Tibial artery (tissue), 4 donors: ENCODE data around the gene NPFFR1.

Source experiments
- DNase-seq, 2 donors: peaks; one replicate each; pipeline ENCODE4 v3.0.0-alpha.2; 2019
- H3K27ac ChIP-seq, 2 donors: fragments of 200-600 bp; sonication (generic) in 1 of 2; 1 replicate in 1 of 2; 2 replicates in 1 of 2; pipeline ENCODE4 v1.5.1; 2018 to 2019; ENCODE audit warnings: mild to moderate bottlenecking in 1 of 2
- H3K27me3 ChIP-seq, 2 donors: fragments of 200-600 bp; sonication (generic) in 1 of 2; one replicate each; pipeline versions ENCODE4 v1.5.1 to v1.6.0; 2016 to 2019
- H3K36me3 ChIP-seq, 3 donors: fragments of 200-600 bp; sonication (generic) in 2 of 3; one replicate each; pipeline ENCODE4 v1.5.1; 2016 to 2019; ENCODE audit warnings: mild to moderate bottlenecking in 2 of 3
- H3K4me1 ChIP-seq, 4 donors: fragments of 200-600 bp; sonication (generic) in 2 of 4; 1 replicate in 3 of 4; 2 replicates in 1 of 4; pipeline ENCODE4 v1.5.1; 2016 to 2019
- H3K4me3 ChIP-seq, 2 donors: fragments of 200-600 bp; sonication (generic) in 1 of 2; 1 replicate in 1 of 2; 2 replicates in 1 of 2; pipeline ENCODE4 v1.5.1; 2018 to 2019; ENCODE audit warnings: mild to moderate bottlenecking in 2 of 2
- H3K9me3 ChIP-seq, 3 donors: fragments of 200-600 bp; sonication (generic) in 1 of 3; one replicate each; pipeline ENCODE4 v1.5.1; 2016 to 2019
- intact Hi-C: fragments of 100-400 bp; cut with DNase I; formaldehyde crosslinking; loops from one replicate; pipeline ENCODE4 v1.15.0; 2023; ENCODE audit warnings: low total_unique reads
- TF ChIP-seq, protein P1 (sequence below), 2 experiments: fragments of 200-600 bp in 1 of 2; fragments of 450-650 bp in 1 of 2; IDR thresholded peaks; one replicate each; pipeline ENCODE4 v1.5.1; 2017 to 2019; ENCODE audit warnings: antibody characterized with exemption in 2 of 2, mild to moderate bottlenecking in 1 of 2, moderate library complexity in 1 of 2

NPFFR1 gene

DNA sequence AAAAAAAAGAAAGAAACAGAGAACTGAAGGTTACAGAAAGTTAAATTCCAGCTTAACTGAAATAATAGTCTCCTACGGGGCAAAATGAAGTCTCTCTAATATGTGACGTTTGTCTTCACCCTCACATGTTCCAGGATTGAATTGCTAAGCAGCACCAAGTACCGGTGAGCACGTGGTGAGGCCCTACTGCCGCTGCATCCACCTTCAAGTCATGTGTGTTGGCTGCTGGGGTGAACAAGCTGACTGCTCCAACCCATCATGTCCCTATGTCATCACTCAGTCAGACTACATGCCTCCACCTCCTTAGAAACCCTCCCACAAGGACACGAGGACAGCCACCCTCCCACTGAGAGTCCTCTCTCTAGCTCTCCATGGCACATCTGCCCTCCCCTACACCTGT is 35.4 kb upstream of the NPFFR1 start:
- Histone ChIP-seq H3K36me3 (no peaks in the 10 kb centered on the region), H3K9me3 (no peaks in the 10 kb centered on the region), H3K27me3 (no peaks in the 10 kb centered on the region), H3K4me1 (peaks cover 0 to 4% (median 0%) of the 10 kb centered on the region in 4 donors), H3K4me3 (no peak overlapping the region), H3K27ac (no peak overlapping the region)
- intact Hi-C loops: no loop called here
- TF ChIP-seq, protein P1, sequence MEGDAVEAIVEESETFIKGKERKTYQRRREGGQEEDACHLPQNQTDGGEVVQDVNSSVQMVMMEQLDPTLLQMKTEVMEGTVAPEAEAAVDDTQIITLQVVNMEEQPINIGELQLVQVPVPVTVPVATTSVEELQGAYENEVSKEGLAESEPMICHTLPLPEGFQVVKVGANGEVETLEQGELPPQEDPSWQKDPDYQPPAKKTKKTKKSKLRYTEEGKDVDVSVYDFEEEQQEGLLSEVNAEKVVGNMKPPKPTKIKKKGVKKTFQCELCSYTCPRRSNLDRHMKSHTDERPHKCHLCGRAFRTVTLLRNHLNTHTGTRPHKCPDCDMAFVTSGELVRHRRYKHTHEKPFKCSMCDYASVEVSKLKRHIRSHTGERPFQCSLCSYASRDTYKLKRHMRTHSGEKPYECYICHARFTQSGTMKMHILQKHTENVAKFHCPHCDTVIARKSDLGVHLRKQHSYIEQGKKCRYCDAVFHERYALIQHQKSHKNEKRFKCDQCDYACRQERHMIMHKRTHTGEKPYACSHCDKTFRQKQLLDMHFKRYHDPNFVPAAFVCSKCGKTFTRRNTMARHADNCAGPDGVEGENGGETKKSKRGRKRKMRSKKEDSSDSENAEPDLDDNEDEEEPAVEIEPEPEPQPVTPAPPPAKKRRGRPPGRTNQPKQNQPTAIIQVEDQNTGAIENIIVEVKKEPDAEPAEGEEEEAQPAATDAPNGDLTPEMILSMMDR (IDR thresholded peaks at IDR 0.05): no peak
- DNase-seq: no peak

DNA sequence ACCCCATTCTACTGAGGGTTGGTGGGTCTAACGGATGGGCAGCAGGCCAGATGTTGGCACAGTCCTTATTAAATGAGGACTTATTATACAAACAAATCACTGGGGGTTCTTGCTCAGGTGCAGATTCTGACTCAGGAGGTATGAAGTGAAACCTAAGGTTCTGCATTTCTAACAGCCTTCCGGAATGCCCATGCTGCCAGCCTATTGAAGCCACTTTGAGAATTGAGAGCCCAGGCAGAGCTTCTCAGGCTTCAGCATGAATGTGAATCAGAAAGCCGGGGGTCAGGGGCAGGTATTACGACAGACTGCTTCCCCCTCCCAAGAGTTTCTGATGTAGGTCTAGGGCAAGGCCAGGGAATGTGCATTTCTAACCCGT is 34.1 kb upstream of the NPFFR1 start:
- H3K4me1 ChIP-seq: peaks cover 0 to 4% (median 0%) of the 10 kb centered on the region in 4 donors
- TF ChIP-seq, protein P1 (IDR thresholded peaks at IDR 0.05): no peak
- DNase-seq: no peak
- no peaks in the 10 kb centered on the region for H3K9me3 ChIP-seq
- no peak overlapping the region for H3K4me3 ChIP-seq
- no peak overlapping the region for H3K27ac ChIP-seq
- no peaks in the 10 kb centered on the region for H3K36me3 ChIP-seq
- H3K27me3 ChIP-seq: no peaks in the 10 kb centered on the region
- intact Hi-C loops: no loop called here

DNA sequence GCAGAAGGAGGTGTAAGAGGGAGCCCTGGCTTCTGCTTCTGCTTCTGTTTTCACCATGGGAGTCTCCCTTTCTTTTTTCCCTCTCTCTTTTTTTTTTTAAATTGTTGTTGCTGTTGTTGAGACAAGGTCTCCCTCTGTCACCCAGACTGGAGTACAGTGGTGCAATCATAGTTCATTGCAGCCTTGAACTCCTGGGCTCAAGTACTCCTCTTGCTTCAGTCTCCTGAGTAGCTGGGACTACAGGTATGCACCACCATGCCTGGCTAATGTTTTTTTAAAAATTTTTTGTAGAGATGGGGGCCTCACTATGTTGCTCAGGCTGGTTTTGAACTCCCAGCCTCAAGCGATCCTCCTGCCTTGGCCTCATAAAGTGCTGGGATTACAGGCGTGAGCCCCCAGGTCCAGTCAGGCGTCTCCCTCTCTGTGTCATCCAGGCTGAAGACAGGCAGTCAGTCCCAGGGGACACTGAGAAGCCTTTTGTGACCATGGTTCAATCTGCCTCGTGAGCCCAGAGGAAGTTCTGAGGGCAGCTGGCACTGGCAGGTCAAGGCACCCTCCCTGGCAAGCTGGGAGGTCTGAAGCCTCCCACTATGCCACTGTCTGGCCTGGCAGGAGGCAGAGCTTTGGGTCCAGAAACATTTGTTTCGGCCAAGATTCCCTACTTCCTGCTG is 33.6 kb upstream of the NPFFR1 start:
- peaks cover 0 to 4% (median 0%) of the 10 kb centered on the region in 4 donors for H3K4me1 ChIP-seq
- no peak overlapping the region for H3K27ac ChIP-seq
- no peak overlapping the region for H3K4me3 ChIP-seq
- DNase-seq: no peak
- no peaks in the 10 kb centered on the region for H3K9me3 ChIP-seq
- TF ChIP-seq, protein P1 (IDR thresholded peaks at IDR 0.05): no peak
- no peaks in the 10 kb centered on the region for H3K36me3 ChIP-seq
- intact Hi-C loops: no loop called here
- H3K27me3 ChIP-seq: no peaks in the 10 kb centered on the region

DNA sequence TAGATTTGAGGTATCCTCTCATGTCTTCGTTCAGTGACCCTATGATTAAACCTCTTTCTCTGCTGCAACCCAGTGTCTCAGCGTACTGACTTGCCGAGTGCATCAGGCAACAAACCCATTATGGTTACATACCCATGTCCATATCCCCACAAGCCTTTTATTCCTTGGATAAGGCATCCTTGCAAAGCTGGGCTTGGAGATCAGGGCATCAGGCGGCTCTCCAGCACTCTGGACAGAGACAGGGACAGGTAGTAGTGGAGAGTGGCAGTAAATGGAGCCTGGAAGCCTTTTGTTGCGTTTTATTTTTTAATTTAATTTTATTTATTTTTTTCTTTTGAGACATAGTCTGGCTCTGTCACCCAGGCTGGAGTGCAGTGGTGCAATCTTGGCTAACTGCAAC is 32.0 kb upstream of the NPFFR1 start:
- no peaks in the 10 kb centered on the region for H3K9me3 ChIP-seq
- no peaks in the 10 kb centered on the region for H3K27me3 ChIP-seq
- TF ChIP-seq, protein P1 (IDR thresholded peaks at IDR 0.05): no peak
- peaks cover 0 to 4% (median 0%) of the 10 kb centered on the region in 4 donors for H3K4me1 ChIP-seq
- H3K4me3 ChIP-seq: no peak overlapping the region
- intact Hi-C loops: no loop called here
- H3K27ac ChIP-seq: no peak overlapping the region
- DNase-seq: no peak
- H3K36me3 ChIP-seq: no peaks in the 10 kb centered on the region

DNA sequence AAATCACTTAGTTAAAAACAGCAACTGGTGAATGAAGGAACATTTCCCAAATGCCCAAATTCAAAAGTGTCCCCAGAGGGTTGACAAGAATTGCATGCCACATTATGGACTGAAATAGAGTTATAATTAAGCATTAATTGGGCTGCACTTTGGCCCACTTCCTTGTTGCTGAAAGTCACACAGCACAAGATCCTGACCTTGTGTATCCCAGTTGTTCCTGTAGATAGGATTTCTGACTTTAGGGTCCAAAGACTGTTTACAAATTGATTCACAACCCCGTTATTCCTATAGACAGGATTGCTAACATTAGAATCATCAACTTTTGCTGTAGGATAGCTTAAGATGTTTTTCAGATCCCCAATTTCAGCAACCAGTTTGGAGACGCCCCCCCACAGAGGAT is 31.5 kb upstream of the NPFFR1 start:
- H3K9me3 ChIP-seq: no peaks in the 10 kb centered on the region
- DNase-seq: no peak
- no peaks in the 10 kb centered on the region for H3K36me3 ChIP-seq
- H3K4me1 ChIP-seq: no peaks in the 10 kb centered on the region
- H3K4me3 ChIP-seq: no peak overlapping the region
- H3K27me3 ChIP-seq: no peaks in the 10 kb centered on the region
- TF ChIP-seq, protein P1 (IDR thresholded peaks at IDR 0.05): no peak
- intact Hi-C loops: no loop called here
- no peak overlapping the region for H3K27ac ChIP-seq

DNA sequence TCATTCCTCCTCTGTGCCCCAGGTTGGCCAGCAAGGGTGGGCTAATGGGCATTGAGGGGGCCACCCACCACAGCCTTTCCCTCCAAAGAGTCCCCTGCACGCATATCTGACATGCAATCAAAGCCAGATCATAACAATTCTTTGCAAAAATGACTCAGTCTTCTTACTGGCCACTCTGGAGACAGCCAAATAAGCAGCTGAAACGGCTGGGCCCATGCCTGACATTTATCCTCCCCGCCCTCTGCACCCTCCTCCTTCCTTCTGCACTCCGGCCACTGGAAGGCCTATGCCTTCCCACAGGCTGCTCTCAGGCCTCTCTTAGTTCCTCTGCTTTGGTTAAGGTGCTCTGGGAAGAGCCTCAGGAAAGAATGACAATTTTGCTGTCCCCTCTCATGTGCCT is 29.2 kb upstream of the NPFFR1 start:
- H3K27me3 ChIP-seq: no peaks in the 10 kb centered on the region
- H3K36me3 ChIP-seq: no peaks in the 10 kb centered on the region
- H3K9me3 ChIP-seq: no peaks in the 10 kb centered on the region
- no peaks in the 10 kb centered on the region for H3K4me1 ChIP-seq
- intact Hi-C loops: no loop called here
- TF ChIP-seq, protein P1 (IDR thresholded peaks at IDR 0.05): no peak
- no peak for DNase-seq
- H3K4me3 ChIP-seq: no peak overlapping the region
- no peak overlapping the region for H3K27ac ChIP-seq
